Left lung (tissue), 8 donors: ENCODE results near the gene ABCB11. TPM values are rescaled to one million over a fixed set of nuclear protein-coding genes. Genes with fewer than 3 reads are reported as not detected.

Source experiments
- polyA plus RNA-seq, 6 donors: library from polyadenylated mRNA; unstranded; fragments of 120-200 nt; gene quantifications; one replicate each; pipeline ENCODE4 v1.2.1, GENCODE V29; 2013; ENCODE audit not compliant: insufficient read length in 6 of 6
- total RNA-seq, 2 donors: library from RNA; stranded (reverse); fragmentation: NEBNext Ultra II Directional; extraction: Animal tissue kit (Norgen Biotek cat#: 25700); gene quantifications; one replicate each; pipeline ENCODE4 v1.2.1, GENCODE V29; 2021
- donor health status: DM: no; HTN: yes; CAD: no.
- donor health status: DM: no; HTN: no; CAD: no.

ABCB11 gene
- total and polyA plus RNA-seq, 8 donors = 0.02 to 0.23 (median 0.08) TPM; not detected in 1

Other genes with a start within 250 kb of the ABCB11 start
- 10 to 100 TPM; 25.7 to 26.4 TPM for gene NOSTRIN, start 228.7 kb downstream of the ABCB11 start, total RNA-seq
- gene NOSTRIN, start 228.7 kb downstream of the ABCB11 start, polyA plus RNA-seq = 10 to 100 TPM; 35.7 to 45.3 (median 39.9) TPM
- 1 to 10 TPM; 1.4 to 5.0 TPM for gene SPC25, start 140.9 kb downstream of the ABCB11 start, total RNA-seq
- 10 to 100 TPM; 10.1 to 29.0 (median 16.2) TPM for gene SPC25, start 140.9 kb downstream of the ABCB11 start, polyA plus RNA-seq
- not detected for gene G6PC2, start 130.0 kb downstream of the ABCB11 start, total RNA-seq
- under 1 TPM in 1 of 6 donors, not detected in 5; 0.09 TPM for gene G6PC2, start 130.0 kb downstream of the ABCB11 start, polyA plus RNA-seq
- 1 to 10 TPM; 3.9 to 8.5 TPM for gene DHRS9, start 38.2 kb upstream of the ABCB11 start, total RNA-seq
- gene DHRS9, start 38.2 kb upstream of the ABCB11 start, polyA plus RNA-seq = under 1 TPM; 0.34 to 0.87 (median 0.58) TPM